Keratinocyte (primary cell): ENCODE data around the gene RAD9A. TPM values are rescaled to one million over a fixed set of nuclear protein-coding genes. Genes with fewer than 3 reads are reported as not detected.

ENCODE experiments used
- DNase-seq: peaks from one replicate; pipeline ENCODE4 v3.0.0-alpha.2; 2011; ENCODE audit warnings: low read depth, missing footprints, low spot score
- FAIRE-seq: peaks from 2 replicates; lab custom pipeline; 2011; peaks lifted over from hg19 to GRCh38; lab: Jason Lieb, UNC
- H2AFZ ChIP-seq: 2 replicates; pipeline ENCODE4 v1.6.0; 2012; ENCODE audit warnings: low read length, control low read depth, inconsistent platforms; ENCODE audit not compliant: control insufficient read depth
- H3K27ac ChIP-seq: 2 replicates; pipeline ENCODE4 v1.5.1; 2011; ENCODE audit warnings: low read length; ENCODE audit not compliant: control insufficient read depth, insufficient read depth
- H3K27me3 ChIP-seq: 3 replicates; pipeline ENCODE4 v1.6.0; 2011; ENCODE audit warnings: low read length; ENCODE audit not compliant: control insufficient read depth, insufficient read depth; ENCODE audit errors: extremely low read depth
- H3K36me3 ChIP-seq, 2 experiments: 2 replicates in 1 of 2; 3 replicates in 1 of 2; pipeline ENCODE4 v1.5.1; 2011; ENCODE audit warnings: low read length in 2 of 2, mild to moderate bottlenecking in 1 of 2; ENCODE audit not compliant: control insufficient read depth in 2 of 2, insufficient read depth in 2 of 2; ENCODE audit errors: extremely low read depth in 1 of 2
- H3K4me1 ChIP-seq: 3 replicates; pipeline ENCODE4 v1.5.1; 2011; ENCODE audit warnings: low read length; ENCODE audit not compliant: control insufficient read depth, insufficient read depth; ENCODE audit errors: extremely low read depth
- H3K4me2 ChIP-seq: 3 replicates; pipeline ENCODE4 v1.6.0; 2011; ENCODE audit warnings: low read depth, low read length; ENCODE audit not compliant: control insufficient read depth, insufficient read depth; ENCODE audit errors: extremely low read depth
- H3K4me3 ChIP-seq, 3 experiments: fragments of 200-600 bp in 1 of 3; sonication (generic) in 1 of 3; 2 replicates in 2 of 3; 3 replicates in 1 of 3; pipeline ENCODE4 v1.5.1; 2011 to 2016; ENCODE audit warnings: low read length in 3 of 3, mild to moderate bottlenecking in 3 of 3, control low read depth in 2 of 3, inconsistent platforms in 1 of 3, low read depth in 1 of 3, mixed read lengths in 1 of 3, mixed run types in 1 of 3, moderate library complexity in 1 of 3; ENCODE audit not compliant: control insufficient read depth in 2 of 3, insufficient read depth in 2 of 3; ENCODE audit errors: extremely low read depth in 1 of 3
- H3K79me2 ChIP-seq: 2 replicates; pipeline ENCODE4 v1.6.0; 2012; ENCODE audit warnings: low read length; ENCODE audit not compliant: control insufficient read depth, insufficient read depth
- H3K9ac ChIP-seq: 3 replicates; pipeline ENCODE4 v1.6.0; 2011; ENCODE audit warnings: low read length; ENCODE audit not compliant: control insufficient read depth, insufficient read depth; ENCODE audit errors: extremely low read depth
- H3K9me1 ChIP-seq: 3 replicates; pipeline ENCODE4 v1.6.0; 2011; ENCODE audit warnings: low read length; ENCODE audit not compliant: control insufficient read depth, insufficient read depth; ENCODE audit errors: extremely low read depth
- H3K9me3 ChIP-seq: 2 replicates; pipeline ENCODE4 v1.5.1; 2012; ENCODE audit warnings: low read depth, low read length; ENCODE audit not compliant: control insufficient read depth
- H4K20me1 ChIP-seq: 3 replicates; pipeline ENCODE4 v1.6.0; 2011; ENCODE audit warnings: low read length; ENCODE audit not compliant: control insufficient read depth, insufficient read depth; ENCODE audit errors: extremely low read depth
- EZH2 ChIP-seq: IDR thresholded peaks from one replicate; pipeline ENCODE4 v1.6.1; 2012; ENCODE audit warnings: inconsistent platforms, mild to moderate bottlenecking, low read length, moderate library complexity
- dilution Hi-C: fragments of 300-500 bp; cut with MboI; formaldehyde crosslinking; loops from one replicate; pipeline ENCODE4 v1.7.0; 2020; ENCODE audit warnings: low sequenced_read_pairs; ENCODE audit not compliant: extremely low pct_ligation_motif_present
- polyA plus RNA-seq, 5 experiments: library from polyadenylated mRNA; depleted of rRNA in 3 of 5; stranded (reverse) in 3 of 5; stranded (forward) in 1 of 5; unstranded in 1 of 5; fragments of >200 nt; gene quantifications; 1 replicate in 1 of 5; 2 replicates in 3 of 5; 3 replicates in 1 of 5; pipeline versions ENCODE4 v1.2.1 to v1.2.3, GENCODE V29; 2011 to 2012; ENCODE audit warnings: missing spikeins in 2 of 5, low read depth in 1 of 5, low replicate concordance in 1 of 5
- TF ChIP-seq, protein P1 (sequence below), 3 experiments: IDR thresholded peaks in 1 of 3; conservative IDR thresholded peaks in 1 of 3; optimal IDR thresholded peaks in 1 of 3; 2 replicates in 2 of 3; 3 replicates in 1 of 3; pipeline versions ENCODE3 to v1.5.1; 2011; ENCODE audit warnings: low read length in 3 of 3, mild to moderate bottlenecking in 3 of 3, moderate library complexity in 2 of 3, control low read depth in 1 of 3, inconsistent platforms in 1 of 3; ENCODE audit not compliant: insufficient read depth in 2 of 3; ENCODE audit errors: extremely low read depth in 1 of 3

RAD9A gene
- polyA plus RNA-seq, 1 donor (not counting 4 experiments of a cell fraction or from before 2014, with no cell fraction given): 5.7 TPM

- Histone ChIP-seq H3K36me3 (no peaks in the 10 kb centered on the region), H3K4me1 (peaks cover 45% of the 10 kb centered on the region), H3K4me2 (no peak overlapping the region), H3K4me3 (no peak overlapping the region), H3K9ac (no peak overlapping the region), H3K9me1 (no peaks in the 10 kb centered on the region), H3K79me2 (no peaks in the 10 kb centered on the region), H3K9me3 (no peaks in the 10 kb centered on the region), H4K20me1 (no peaks in the 10 kb centered on the region), H3K27me3 (no peaks in the 10 kb centered on the region), H3K27ac (no peak overlapping the region), H2AFZ (no peak overlapping the region)
- dilution Hi-C loops: no loop called here
- FAIRE-seq (no peak), DNase-seq (no peak)
- TF ChIP-seq, protein P1, sequence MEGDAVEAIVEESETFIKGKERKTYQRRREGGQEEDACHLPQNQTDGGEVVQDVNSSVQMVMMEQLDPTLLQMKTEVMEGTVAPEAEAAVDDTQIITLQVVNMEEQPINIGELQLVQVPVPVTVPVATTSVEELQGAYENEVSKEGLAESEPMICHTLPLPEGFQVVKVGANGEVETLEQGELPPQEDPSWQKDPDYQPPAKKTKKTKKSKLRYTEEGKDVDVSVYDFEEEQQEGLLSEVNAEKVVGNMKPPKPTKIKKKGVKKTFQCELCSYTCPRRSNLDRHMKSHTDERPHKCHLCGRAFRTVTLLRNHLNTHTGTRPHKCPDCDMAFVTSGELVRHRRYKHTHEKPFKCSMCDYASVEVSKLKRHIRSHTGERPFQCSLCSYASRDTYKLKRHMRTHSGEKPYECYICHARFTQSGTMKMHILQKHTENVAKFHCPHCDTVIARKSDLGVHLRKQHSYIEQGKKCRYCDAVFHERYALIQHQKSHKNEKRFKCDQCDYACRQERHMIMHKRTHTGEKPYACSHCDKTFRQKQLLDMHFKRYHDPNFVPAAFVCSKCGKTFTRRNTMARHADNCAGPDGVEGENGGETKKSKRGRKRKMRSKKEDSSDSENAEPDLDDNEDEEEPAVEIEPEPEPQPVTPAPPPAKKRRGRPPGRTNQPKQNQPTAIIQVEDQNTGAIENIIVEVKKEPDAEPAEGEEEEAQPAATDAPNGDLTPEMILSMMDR (optimal IDR thresholded peaks at IDR 0.05 in 1 of 3, IDR thresholded peaks at IDR 0.05 in 1 of 3, conservative IDR thresholded peaks at IDR 0.05 in 1 of 3; ENCODE audit: extremely low read depth in 1 of 3, insufficient read depth in 2 of 3, low read length in 3 of 3): no peak
- TF ChIP-seq EZH2: no peak
Measured at GRCh38 chr11:67378544-67378943, 13.2 kb upstream of the RAD9A start.

- Histone ChIP-seq H3K9me1 (no peaks in the 10 kb centered on the region), H3K27me3 (no peaks in the 10 kb centered on the region), H3K4me3 (no peak overlapping the region), H4K20me1 (no peaks in the 10 kb centered on the region), H3K4me1 (peaks cover 39% of the 10 kb centered on the region), H2AFZ (peak overlapping the region; percentile 80), H3K36me3 (no peaks in the 10 kb centered on the region), H3K79me2 (no peaks in the 10 kb centered on the region), H3K9me3 (no peaks in the 10 kb centered on the region), H3K4me2 (peak overlapping the region; percentile 51), H3K9ac (peak overlapping the region; percentile 8), H3K27ac (peak overlapping the region; percentile 51)
- TF ChIP-seq EZH2: no peak
- TF ChIP-seq, protein P1 (optimal IDR thresholded peaks at IDR 0.05 in 1 of 3, IDR thresholded peaks at IDR 0.05 in 1 of 3, conservative IDR thresholded peaks at IDR 0.05 in 1 of 3; ENCODE audit: extremely low read depth in 1 of 3, insufficient read depth in 2 of 3, low read length in 3 of 3): no peak
- dilution Hi-C loops: no loop called here
- FAIRE-seq (no peak), DNase-seq (no peak)
Measured at GRCh38 chr11:67379061-67380058, 12.4 kb upstream of the RAD9A start.
